ENCODE data around the gene KLK8. TPM values are rescaled to one million over a fixed set of nuclear protein-coding genes. Genes with fewer than 3 reads are reported as not detected.

KLK8 gene
- total and polyA plus RNA-seq, 2 donors = 2.2 to 11.0 TPM

DNA sequence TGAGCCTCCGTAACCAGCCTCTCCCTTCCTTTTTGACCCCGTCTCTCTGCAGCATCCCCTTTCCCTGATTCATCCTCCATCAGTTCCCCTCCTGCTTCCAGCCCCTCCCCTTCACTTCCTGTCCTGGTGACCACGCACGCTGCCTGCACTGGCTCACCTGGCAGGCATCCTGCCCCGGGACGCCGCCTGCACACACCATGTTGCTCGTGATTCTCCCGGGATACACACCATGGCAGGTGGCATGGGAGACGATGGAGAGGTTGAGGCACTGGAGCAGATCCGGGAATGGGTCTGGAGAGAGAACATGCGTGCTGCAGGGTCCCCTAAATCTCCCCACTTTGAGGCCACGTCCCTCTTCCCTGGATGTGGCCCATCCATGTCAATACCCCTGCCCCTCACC is 29.2 kb upstream of the KLK8 start:
- Histone ChIP-seq H3K27me3 (ENCODE audit: control insufficient read depth in 2 of 2, insufficient read depth in 1 of 2, low read length in 1 of 2) (peaks cover 0 to 9% of the 10 kb centered on the region in 2 donors), H3K9me3 (ENCODE audit: control insufficient read depth in 2 of 2, insufficient read depth in 1 of 2, low read length in 1 of 2) (no peaks in the 10 kb centered on the region), H3K4me3 (ENCODE audit: low read length in 2 of 2) (no peak overlapping the region), H3K36me3 (ENCODE audit: control insufficient read depth in 2 of 2, insufficient read depth in 2 of 2, low read length in 1 of 2) (no peaks in the 10 kb centered on the region), H3K27ac (ENCODE audit: low read depth in 1 of 2, low read length in 1 of 2) (no peak overlapping the region), H3K4me1 (ENCODE audit: control insufficient read depth in 2 of 2, insufficient read depth in 2 of 2, low read length in 2 of 2) (no peaks in the 10 kb centered on the region)
- no peak for DNase-seq (ENCODE audit: low read depth in 6 of 9, low spot score in 9 of 9)
- 73% methylated on average over 13 of the region's 13 CpGs for WGBS

DNA sequence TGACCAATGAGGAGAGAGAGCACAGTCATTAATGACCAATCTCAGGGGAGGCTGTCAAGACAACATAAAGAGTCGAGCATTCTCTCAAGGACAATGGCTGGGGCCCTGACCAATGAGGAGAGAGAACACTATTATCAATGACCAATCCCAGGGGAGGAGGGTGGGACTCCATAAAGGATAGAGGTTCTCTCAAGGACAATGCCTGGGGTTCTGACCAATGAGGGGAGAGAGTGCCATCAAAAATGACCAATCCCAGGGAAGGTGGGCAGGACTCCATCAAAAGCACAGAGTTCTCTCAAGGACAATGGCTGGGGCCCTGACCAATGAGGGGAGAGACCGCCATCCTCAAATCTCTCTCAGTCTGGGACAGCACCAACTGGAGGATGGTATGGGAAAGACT is 28.3 kb upstream of the KLK8 start:
- 86% methylated on average over 2 of the region's 2 CpGs for WGBS
- Histone ChIP-seq H3K36me3 (ENCODE audit: control insufficient read depth in 2 of 2, insufficient read depth in 2 of 2, low read length in 1 of 2) (no peaks in the 10 kb centered on the region), H3K4me3 (ENCODE audit: low read length in 2 of 2) (no peak overlapping the region), H3K4me1 (ENCODE audit: control insufficient read depth in 2 of 2, insufficient read depth in 2 of 2, low read length in 2 of 2) (no peaks in the 10 kb centered on the region), H3K27me3 (ENCODE audit: control insufficient read depth in 2 of 2, insufficient read depth in 1 of 2, low read length in 1 of 2) (peaks cover 0 to 12% of the 10 kb centered on the region in 2 donors), H3K9me3 (ENCODE audit: control insufficient read depth in 2 of 2, insufficient read depth in 1 of 2, low read length in 1 of 2) (no peaks in the 10 kb centered on the region), H3K27ac (ENCODE audit: low read depth in 1 of 2, low read length in 1 of 2) (no peak overlapping the region)
- no peak for DNase-seq (ENCODE audit: low read depth in 6 of 9, low spot score in 9 of 9)

DNA sequence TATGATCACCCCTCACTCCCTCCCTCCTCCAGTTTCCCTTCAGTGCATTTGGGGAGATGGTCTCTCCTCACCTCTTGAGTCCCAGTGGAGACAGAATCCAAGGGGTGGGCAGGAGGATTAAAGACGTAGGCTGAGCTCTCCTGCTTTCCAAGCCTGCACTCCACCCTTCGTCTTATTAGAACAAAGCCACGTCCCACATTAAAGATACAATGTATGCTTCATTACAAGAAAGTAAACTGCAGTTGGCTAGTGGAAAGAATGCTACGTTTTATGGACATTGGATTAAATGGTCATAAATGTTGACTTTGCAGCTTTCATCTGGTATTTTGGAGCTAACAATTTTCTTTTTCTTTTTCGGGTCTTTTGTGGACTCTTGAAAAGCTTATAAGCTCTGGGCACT is 26.5 kb upstream of the KLK8 start:
- Histone ChIP-seq H3K4me1 (ENCODE audit: control insufficient read depth in 2 of 2, insufficient read depth in 2 of 2, low read length in 2 of 2) (no peaks in the 10 kb centered on the region), H3K4me3 (ENCODE audit: low read length in 2 of 2) (no peak overlapping the region), H3K27ac (ENCODE audit: low read depth in 1 of 2, low read length in 1 of 2) (peak overlapping the region in 1 of 2 donors; percentile 18), H3K36me3 (ENCODE audit: control insufficient read depth in 2 of 2, insufficient read depth in 2 of 2, low read length in 1 of 2) (no peaks in the 10 kb centered on the region), H3K27me3 (ENCODE audit: control insufficient read depth in 2 of 2, insufficient read depth in 1 of 2, low read length in 1 of 2) (peaks cover 0 to 14% of the 10 kb centered on the region in 2 donors), H3K9me3 (ENCODE audit: control insufficient read depth in 2 of 2, insufficient read depth in 1 of 2, low read length in 1 of 2) (no peaks in the 10 kb centered on the region)
- WGBS = 80% methylated on average over 5 of the region's 5 CpGs
- no peak for DNase-seq (ENCODE audit: low read depth in 6 of 9, low spot score in 9 of 9)

DNA sequence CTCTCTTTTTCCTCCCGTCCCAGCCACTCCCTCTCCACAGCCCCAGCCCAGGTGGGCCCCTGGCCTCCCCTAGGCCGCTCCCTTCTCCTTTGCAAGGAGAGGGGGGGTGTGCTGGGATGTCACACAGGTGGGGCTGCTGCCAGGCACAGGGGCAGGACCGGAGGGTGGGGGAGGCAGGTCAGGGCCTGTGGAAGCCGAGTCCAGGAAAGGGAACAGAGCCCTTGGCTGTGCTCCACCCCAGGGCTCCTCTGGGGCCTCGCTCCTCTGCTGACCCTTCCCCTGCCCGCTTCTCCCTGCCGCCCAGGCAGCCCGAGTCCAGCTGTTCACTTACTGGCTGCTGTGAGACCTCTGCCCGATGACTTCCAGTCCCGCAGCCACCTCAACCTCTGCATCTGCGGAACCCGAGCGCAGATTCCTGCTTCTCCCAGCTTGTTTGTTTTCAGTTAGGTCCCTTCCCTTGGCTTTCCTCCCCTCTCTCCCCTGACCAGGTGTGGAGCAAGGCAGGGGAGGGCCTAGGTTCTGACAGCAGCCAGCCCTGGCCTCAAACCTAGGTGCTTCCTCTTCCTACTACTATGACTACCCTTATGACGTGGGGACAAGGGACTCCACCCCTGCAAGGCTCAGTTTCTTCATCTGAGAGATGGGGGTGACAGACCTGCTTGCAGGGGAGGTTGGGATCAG is 25.9 kb upstream of the KLK8 start:
- Histone ChIP-seq H3K4me3 (ENCODE audit: low read length in 2 of 2) (no peak overlapping the region), H3K27me3 (ENCODE audit: control insufficient read depth in 2 of 2, insufficient read depth in 1 of 2, low read length in 1 of 2) (peaks cover 0 to 17% of the 10 kb centered on the region in 2 donors), H3K36me3 (ENCODE audit: control insufficient read depth in 2 of 2, insufficient read depth in 2 of 2, low read length in 1 of 2) (no peaks in the 10 kb centered on the region), H3K9me3 (ENCODE audit: control insufficient read depth in 2 of 2, insufficient read depth in 1 of 2, low read length in 1 of 2) (no peaks in the 10 kb centered on the region), H3K27ac (ENCODE audit: low read depth in 1 of 2, low read length in 1 of 2) (peak overlapping the region; percentile 5 to 54), H3K4me1 (ENCODE audit: control insufficient read depth in 2 of 2, insufficient read depth in 2 of 2, low read length in 2 of 2) (no peaks in the 10 kb centered on the region)
- WGBS = 62% methylated on average over 14 of the region's 14 CpGs
- no peak for DNase-seq (ENCODE audit: low read depth in 6 of 9, low spot score in 9 of 9)

DNA sequence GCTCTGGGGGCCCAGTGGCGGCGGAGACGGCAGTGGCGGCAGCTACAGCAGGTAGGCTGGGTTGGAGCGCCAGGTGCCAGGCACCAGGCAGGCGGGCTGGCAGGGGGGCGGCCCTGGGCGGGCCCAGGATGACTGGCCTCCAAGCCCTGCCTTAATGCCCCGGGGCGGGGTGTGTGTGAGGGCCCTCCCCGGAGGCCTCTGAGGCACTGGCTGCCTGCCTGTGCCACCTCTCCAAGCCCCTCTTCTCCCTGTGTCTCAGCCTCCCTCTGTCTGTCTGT is 25.1 kb upstream of the KLK8 start, which contains the start of gene KLK11:
KLK11 (minus strand) TSS at position 63 of the 278 bp plus-strand sequence. CDS start 985 bp downstream, outside the sequence.
- Histone ChIP-seq H3K4me3 (ENCODE audit: low read length in 2 of 2) (no peak within 1 kb of the TSS), H3K4me1 (ENCODE audit: control insufficient read depth in 2 of 2, insufficient read depth in 2 of 2, low read length in 2 of 2) (no peaks in the 10 kb centered on the region), H3K27ac (ENCODE audit: low read depth in 1 of 2, low read length in 1 of 2) (peak within 1 kb of the TSS; percentile 5 to 54), H3K36me3 (ENCODE audit: control insufficient read depth in 2 of 2, insufficient read depth in 2 of 2, low read length in 1 of 2) (no peaks in the 10 kb centered on the region), H3K27me3 (ENCODE audit: control insufficient read depth in 2 of 2, insufficient read depth in 1 of 2, low read length in 1 of 2) (peaks cover 0 to 17% of the 10 kb centered on the region in 2 donors), H3K9me3 (ENCODE audit: control insufficient read depth in 2 of 2, insufficient read depth in 1 of 2, low read length in 1 of 2) (no peaks in the 10 kb centered on the region)
- WGBS = 89% methylated on average over 11 of the region's 11 CpGs
- no peak for DNase-seq (ENCODE audit: low read depth in 6 of 9, low spot score in 9 of 9)

DNA sequence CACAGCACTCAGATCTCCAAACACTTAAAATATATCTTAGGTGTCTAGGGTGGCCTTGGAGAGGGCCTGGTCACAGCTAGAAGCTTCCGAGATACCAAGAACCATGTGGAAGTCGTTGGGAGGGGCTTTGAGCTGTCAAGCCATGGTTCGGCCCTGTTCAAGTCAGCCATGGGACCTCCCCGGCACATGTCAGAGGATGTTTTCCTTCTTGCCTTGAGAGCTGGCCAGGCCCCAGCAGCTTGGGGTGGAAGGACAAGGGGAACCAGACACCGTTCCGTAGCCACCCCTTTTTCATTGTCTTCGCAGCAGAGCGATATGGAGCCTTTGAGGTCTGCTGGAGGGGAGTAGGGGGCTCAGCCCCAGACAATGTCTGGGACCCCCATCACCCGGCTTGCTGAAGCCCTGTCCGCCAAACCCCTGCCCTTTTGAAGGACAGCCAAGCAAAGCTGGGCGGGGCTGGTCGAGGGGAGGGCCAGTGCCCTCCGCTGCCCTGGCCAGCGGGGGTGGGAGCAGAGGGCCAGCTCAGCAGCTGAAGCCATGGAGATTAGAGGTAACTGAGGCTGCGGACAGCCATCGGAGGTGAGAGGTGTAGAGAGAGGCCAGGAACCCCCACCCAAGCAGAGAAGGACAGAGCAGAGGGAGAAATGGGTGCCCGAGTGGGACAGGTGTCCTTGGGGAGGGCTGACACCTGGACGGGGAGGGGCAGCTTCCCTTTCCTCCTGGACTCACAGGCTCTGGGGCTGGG is 24.6 kb upstream of the KLK8 start:
- 77% methylated on average over 18 of the region's 18 CpGs for WGBS
- no peaks in the 10 kb centered on the region for H3K9me3 ChIP-seq (ENCODE audit: control insufficient read depth in 2 of 2, insufficient read depth in 1 of 2, low read length in 1 of 2)
- H3K36me3 ChIP-seq (ENCODE audit: control insufficient read depth in 2 of 2, insufficient read depth in 2 of 2, low read length in 1 of 2) = no peaks in the 10 kb centered on the region
- DNase-seq (ENCODE audit: low read depth in 6 of 9, low spot score in 9 of 9) = no peak
- H3K4me1 ChIP-seq (ENCODE audit: control insufficient read depth in 2 of 2, insufficient read depth in 2 of 2, low read length in 2 of 2) = no peaks in the 10 kb centered on the region
- peaks cover 0 to 17% of the 10 kb centered on the region in 2 donors for H3K27me3 ChIP-seq (ENCODE audit: control insufficient read depth in 2 of 2, insufficient read depth in 1 of 2, low read length in 1 of 2)
- H3K27ac ChIP-seq (ENCODE audit: low read depth in 1 of 2, low read length in 1 of 2) = no peak overlapping the region
- H3K4me3 ChIP-seq (ENCODE audit: low read length in 2 of 2) = no peak overlapping the region

DNA sequence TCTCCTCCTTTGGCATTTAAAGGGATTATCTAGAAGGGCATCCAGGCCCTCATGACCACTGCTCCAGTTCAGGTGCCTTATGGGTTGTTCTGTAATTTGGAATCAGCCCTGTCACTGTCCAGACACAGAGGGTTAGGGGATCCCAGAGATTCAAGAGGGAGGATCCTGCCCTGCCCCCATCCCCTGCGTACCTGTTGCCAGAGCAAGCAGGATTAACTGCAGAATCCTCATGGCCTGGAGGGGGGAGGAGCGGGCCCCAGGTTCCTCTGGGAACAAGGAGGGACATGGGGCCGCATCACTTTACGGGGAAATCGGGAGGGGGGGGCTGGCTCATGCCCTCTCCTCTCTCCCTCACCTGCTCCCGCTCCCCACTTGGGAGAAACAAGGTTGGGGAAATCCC is 24.0 kb upstream of the KLK8 start:
- H3K4me1 ChIP-seq (ENCODE audit: control insufficient read depth in 2 of 2, insufficient read depth in 2 of 2, low read length in 2 of 2) = no peaks in the 10 kb centered on the region
- WGBS = 77% methylated on average over 6 of the region's 6 CpGs
- peaks cover under 1 to 23% of the 10 kb centered on the region in 2 donors for H3K27me3 ChIP-seq (ENCODE audit: control insufficient read depth in 2 of 2, insufficient read depth in 1 of 2, low read length in 1 of 2)
- DNase-seq (ENCODE audit: low read depth in 6 of 9, low spot score in 9 of 9) = no peak
- no peak overlapping the region for H3K27ac ChIP-seq (ENCODE audit: low read depth in 1 of 2, low read length in 1 of 2)
- H3K9me3 ChIP-seq (ENCODE audit: control insufficient read depth in 2 of 2, insufficient read depth in 1 of 2, low read length in 1 of 2) = no peaks in the 10 kb centered on the region
- H3K36me3 ChIP-seq (ENCODE audit: control insufficient read depth in 2 of 2, insufficient read depth in 2 of 2, low read length in 1 of 2) = no peaks in the 10 kb centered on the region
- H3K4me3 ChIP-seq (ENCODE audit: low read length in 2 of 2) = no peak overlapping the region

DNA sequence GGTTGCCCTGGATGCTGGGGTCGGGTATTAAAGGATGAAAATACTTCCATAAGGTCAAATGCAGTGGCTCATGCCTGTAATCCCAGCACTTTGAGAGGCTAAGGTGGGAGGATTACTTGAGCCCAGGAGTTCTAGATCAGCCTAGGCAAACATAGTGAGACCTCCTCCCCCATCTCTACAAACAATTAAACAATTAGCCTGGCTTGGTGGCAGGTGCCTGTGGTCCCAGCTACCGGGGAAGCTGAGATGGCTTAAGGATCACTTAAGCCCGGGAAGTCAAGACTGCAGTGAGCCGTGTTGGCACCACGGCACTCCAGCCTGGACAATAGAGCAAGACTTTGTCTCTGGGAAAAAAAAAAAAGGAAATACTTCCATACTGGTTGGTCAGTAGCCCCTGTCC is 23.5 kb upstream of the KLK8 start:
- no peaks in the 10 kb centered on the region for H3K36me3 ChIP-seq (ENCODE audit: control insufficient read depth in 2 of 2, insufficient read depth in 2 of 2, low read length in 1 of 2)
- no peak for DNase-seq (ENCODE audit: low read depth in 6 of 9, low spot score in 9 of 9)
- peaks cover 5 to 28% of the 10 kb centered on the region in 2 donors for H3K27me3 ChIP-seq (ENCODE audit: control insufficient read depth in 2 of 2, insufficient read depth in 1 of 2, low read length in 1 of 2)
- H3K4me3 ChIP-seq (ENCODE audit: low read length in 2 of 2) = no peak overlapping the region
- WGBS = 66% methylated on average over 5 of the region's 5 CpGs
- H3K27ac ChIP-seq (ENCODE audit: low read depth in 1 of 2, low read length in 1 of 2) = no peak overlapping the region
- no peaks in the 10 kb centered on the region for H3K9me3 ChIP-seq (ENCODE audit: control insufficient read depth in 2 of 2, insufficient read depth in 1 of 2, low read length in 1 of 2)
- no peaks in the 10 kb centered on the region for H3K4me1 ChIP-seq (ENCODE audit: control insufficient read depth in 2 of 2, insufficient read depth in 2 of 2, low read length in 2 of 2)

DNA sequence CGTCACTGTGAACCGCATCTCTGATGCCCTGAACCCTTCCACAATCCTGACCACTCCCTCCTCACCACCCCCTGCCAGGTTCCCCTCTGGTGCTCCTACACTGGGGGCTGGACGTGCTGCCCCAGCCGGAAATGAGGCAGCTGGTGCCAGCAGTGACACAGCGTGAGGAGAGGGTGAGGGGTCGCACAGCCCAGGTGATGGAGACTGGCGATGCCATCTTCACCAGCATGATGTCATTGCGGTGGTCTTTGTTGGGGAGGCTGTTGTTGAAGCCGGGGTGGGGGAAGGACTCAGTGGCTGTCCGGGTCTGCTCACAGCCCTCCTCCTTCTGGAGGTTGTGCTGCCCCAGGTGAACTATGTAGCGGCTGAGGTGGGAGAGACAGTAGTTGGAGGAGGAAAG is 22.5 kb upstream of the KLK8 start:
- DNase-seq (ENCODE audit: low read depth in 6 of 9, low spot score in 9 of 9) = no peak
- no peaks in the 10 kb centered on the region for H3K9me3 ChIP-seq (ENCODE audit: control insufficient read depth in 2 of 2, insufficient read depth in 1 of 2, low read length in 1 of 2)
- peaks cover 15 to 38% of the 10 kb centered on the region in 2 donors for H3K27me3 ChIP-seq (ENCODE audit: control insufficient read depth in 2 of 2, insufficient read depth in 1 of 2, low read length in 1 of 2)
- WGBS = 80% methylated on average over 11 of the region's 11 CpGs
- no peaks in the 10 kb centered on the region for H3K36me3 ChIP-seq (ENCODE audit: control insufficient read depth in 2 of 2, insufficient read depth in 2 of 2, low read length in 1 of 2)
- no peaks in the 10 kb centered on the region for H3K4me1 ChIP-seq (ENCODE audit: control insufficient read depth in 2 of 2, insufficient read depth in 2 of 2, low read length in 2 of 2)
- H3K4me3 ChIP-seq (ENCODE audit: low read length in 2 of 2) = no peak overlapping the region
- H3K27ac ChIP-seq (ENCODE audit: low read depth in 1 of 2, low read length in 1 of 2) = no peak overlapping the region

Measured in thymus (tissue), 11 donors.